HG02870 (cell line): ENCODE measurements around the gene FOXJ1.

Experiments used
- ATAC-seq: cut with Tn5 transposase; IDR thresholded peaks from one replicate; pipeline ENCODE4 v1.9.1; 2021; ENCODE audit warnings: mild to moderate bottlenecking, moderate library complexity; ENCODE audit not compliant: unreplicated experiment

Gene FOXJ1

DNA sequence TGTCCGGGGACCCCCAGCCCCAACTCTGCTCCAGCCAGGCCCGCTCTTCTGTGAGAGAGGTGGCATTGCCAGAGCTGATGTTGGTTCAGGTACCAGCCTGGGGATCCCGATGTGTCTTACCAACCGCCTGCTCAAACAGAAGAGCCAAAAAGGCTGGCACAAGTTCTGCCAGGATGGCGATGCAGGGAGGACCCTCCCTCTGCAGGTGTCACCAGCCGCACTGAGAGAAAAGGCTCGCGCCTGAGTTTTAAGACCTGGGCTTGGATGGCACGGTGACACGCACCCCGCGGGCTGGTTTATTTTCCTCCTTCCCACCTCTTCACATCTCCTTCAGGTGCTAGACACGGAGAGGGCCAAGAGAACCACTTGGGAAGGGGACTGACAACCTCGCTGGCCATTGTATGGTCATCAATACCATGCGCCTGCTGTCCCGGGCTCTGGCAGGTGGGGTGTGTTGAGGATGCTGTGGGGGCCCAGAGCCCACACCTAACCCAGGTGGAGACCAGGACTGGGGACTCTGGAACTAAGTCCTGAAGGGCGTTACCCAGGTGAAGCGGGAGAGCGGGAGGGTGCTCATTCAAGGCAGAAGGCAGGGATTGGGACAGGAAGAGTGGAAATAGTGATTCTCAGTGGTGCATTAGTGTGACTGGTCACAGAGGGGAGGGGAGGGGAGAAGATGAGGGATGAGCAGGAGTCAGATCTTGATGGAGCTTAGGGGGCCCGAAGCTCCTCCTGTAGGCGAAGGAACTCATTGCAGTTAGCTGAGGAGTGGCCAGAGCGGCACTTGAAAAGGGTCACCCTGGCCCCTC, 16.3 kb downstream of the FOXJ1 start:
- ATAC-seq: no peak

- ATAC-seq: no peak
Observed at GRCh38 chr17:76123749-76124581, 17.1 kb downstream of the FOXJ1 start.

GRCh38 chr17:76123191-76123499, 17.9 kb downstream of the FOXJ1 start:
- no peak for ATAC-seq

GRCh38 chr17:76122431-76123190, 18.4 kb downstream of the FOXJ1 start:
- no peak for ATAC-seq

GRCh38 chr17:76121932-76122430, 19.1 kb downstream of the FOXJ1 start:
- no peak for ATAC-seq

- ATAC-seq: no peak
Observed at GRCh38 chr17:76120658-76121008, 20.4 kb downstream of the FOXJ1 start.

DNA sequence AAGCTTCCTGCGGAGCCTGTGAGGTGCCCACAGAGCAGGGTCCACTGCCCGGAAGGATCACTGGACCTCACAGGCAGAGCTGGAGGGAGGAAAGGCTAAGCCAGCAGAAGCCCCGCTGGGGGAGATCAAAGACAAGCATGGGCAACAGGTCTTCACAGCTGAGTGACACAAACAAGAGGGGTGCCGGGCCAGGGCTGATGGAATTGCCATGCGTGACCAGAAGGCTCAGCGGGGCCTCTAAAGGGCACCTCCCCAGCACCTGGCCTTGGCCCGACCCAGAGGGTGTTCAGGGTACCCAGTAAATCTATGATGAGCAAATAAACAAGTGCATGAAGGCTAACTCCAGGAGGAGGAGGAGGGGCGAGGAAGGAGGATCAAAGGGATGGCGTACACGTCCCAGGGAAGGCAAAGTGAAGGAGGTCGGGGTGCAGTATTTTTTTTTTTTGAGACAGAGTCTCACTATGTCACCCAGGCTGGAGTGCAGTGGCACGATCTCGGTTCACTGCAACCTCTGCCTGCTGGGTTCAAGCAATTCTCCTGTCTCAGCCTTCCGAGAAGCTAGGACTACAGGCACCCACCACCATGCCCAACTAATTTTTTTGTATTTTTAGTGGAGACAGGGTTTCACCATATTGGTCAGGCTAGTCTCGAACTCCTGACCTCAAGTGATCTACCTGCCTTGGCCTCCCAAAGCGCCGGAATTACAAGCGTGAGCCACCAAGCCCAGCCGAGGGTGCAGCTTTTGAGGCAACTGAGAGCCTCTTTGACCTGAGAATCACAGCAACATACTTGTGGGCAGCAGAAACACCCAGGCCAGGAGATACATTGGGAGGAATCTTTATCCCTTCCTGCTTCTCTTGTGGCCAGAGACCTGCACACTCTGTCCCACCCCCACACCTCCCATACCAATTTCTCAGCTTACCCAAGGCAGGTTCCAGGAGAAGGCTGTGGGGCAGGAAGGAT, 21.4 kb downstream of the FOXJ1 start:
- no peak for ATAC-seq

DNA sequence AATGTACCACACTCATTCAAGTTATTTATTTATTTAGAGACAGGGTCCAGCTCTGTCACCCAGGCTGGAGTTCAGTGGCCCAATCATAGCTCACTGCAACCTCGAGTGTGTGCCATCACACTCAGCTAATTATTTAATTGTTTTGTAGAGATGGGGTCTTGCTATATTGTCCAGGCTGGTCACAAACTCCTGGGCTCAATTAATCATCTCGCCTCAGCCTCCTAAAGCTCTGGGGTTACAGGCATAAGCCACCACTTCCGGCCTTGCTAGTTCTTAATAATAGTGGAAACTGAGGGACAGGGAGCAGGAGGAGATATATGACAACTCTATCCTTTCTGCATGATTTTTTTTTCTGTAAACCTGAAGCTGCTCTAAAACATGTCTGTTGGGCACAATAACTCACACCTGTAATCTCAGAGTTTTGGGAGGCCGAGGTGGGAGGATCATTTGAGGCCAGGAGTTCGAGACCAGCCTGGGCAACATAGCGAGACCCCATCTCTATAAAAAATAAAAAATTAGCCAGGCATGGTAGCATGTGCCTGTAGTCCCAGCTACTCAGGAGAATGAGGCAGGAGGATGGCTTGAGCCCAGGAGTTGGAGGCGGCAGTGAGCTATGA, 25.8 kb downstream of the FOXJ1 start:
- no peak for ATAC-seq

- ATAC-seq: no peak
Observed at GRCh38 chr17:76111956-76112355, 29.1 kb downstream of the FOXJ1 start.

DNA sequence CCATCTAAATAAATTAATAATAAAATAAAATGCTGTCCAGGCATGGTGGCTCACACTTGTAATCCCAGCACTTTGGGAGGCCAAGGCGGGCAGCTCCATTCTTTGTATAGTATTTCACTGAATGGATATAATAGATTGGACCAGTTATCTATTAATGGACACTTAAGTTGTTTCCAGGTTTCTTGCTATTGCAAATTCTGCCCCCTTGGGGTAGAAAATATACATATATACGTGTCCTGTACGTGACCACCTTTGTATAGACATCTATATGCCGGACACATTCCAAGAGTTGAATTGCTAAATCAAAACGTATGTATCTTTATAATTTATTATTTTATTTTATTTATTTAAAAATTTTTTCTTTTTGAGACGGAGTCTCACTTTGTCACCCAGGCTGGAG, 33.5 kb downstream of the FOXJ1 start:
- no peak for ATAC-seq

DNA sequence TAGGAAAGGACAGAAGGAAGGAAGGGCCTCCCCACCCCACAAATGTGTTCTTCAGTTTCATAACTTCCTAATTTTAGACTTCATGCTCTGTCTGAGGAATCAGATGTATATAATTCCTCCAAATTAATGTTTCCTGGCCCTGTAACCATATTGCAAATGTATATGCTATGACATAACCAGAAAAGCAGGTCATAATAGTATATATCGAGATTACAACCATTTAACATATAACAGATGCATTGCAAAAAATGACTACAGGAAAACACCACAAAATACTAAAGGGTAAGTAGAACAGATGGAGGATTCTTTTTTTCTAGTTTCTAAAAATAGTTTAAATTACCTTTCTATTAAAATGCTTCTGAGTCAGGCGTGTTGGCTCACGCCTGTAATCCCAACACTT, 34.3 kb downstream of the FOXJ1 start:
- no peak for ATAC-seq

DNA sequence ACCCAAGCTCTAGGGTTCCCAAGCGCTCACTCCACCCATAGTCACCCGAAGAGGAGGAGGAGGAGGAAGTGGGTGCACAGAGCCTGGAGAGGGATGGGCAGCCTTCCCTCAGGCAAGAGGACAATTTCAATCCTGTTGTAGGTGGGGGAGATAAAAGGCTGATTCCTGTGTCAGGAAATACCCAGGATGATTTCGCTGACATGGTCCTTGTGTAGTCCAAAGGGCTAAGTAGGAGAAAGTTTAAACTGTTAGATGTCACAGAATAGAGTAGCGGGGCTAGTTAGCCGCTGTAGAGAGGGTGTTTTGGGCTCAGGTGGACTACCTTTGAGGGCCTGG, 36.2 kb downstream of the FOXJ1 start:
- ATAC-seq: no peak

- no peak for ATAC-seq
Observed at GRCh38 chr17:76104140-76104895, 36.7 kb downstream of the FOXJ1 start.

- ATAC-seq: peak; percentile 69
Observed at GRCh38 chr17:76103274-76104139, 37.5 kb downstream of the FOXJ1 start, which contains the start of gene EXOC7. EXOC7 (minus strand) TSS chr17:76103787; CDS start chr17:76103692, 95 bp downstream.

DNA sequence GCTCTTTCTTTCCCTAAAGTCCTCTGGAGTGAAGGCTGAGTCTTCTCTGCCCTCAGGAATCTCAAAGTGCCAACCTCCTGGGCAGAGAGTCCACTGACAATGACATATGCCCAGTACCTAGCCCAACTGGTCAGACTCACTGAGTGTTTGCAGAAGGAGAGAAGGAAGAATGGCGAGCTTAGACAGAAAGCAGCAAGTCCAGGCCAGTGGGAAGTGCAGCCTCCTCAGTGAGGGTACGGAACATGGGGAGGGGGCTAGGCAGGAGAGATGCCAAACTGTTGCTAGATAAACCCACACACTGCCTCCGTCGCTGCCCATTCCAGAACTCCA, 38.1 kb downstream of the FOXJ1 start:
- no peak for ATAC-seq

GRCh38 chr17:76097716-76098295, 43.2 kb downstream of the FOXJ1 start:
- no peak for ATAC-seq

DNA sequence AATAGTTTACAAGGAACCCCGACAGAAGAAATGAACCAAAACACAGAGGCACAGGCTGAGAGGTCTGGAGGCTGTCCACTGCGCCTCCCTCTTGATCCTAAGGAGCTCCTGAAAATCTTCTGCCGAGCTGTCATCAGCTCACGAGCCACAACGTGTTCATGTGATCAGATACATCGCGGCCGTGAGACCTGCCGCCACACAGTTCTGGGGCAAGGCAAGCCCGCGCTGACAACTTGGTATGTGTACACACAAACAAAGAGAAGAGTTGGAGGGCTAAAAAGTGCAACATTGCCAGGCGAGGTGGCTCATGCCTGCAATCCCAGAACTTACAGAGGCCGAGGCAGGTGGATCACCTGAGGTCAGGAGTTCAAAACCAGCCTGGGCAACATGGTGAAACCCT, 45.1 kb downstream of the FOXJ1 start:
- ATAC-seq: no peak

- ATAC-seq: no peak
Observed at GRCh38 chr17:76094046-76094445, 47.0 kb downstream of the FOXJ1 start.
